IPS-11a (cell line): ENCODE measurements around the gene MAPK10.
"Not testable (repeated sequence)": the region's sequence is repeated elsewhere in the genome, so short reads cannot be mapped to it uniquely, and the experiment has no call there.

ENCODE experiments used
- H3K4me3 ChIP-seq: one replicate; pipeline ENCODE4 v1.5.1; 2013; ENCODE audit warnings: low read depth, low read length, control low read depth

The MAPK10 gene

GRCh38 chr4:86203176-86203575 lies 156.7 kb downstream of the MAPK10 start:
- no peak overlapping the region for H3K4me3 ChIP-seq

- H3K4me3 ChIP-seq = no peak overlapping the region
Measured at GRCh38 chr4:86185659-86186058, 174.2 kb downstream of the MAPK10 start.

GRCh38 chr4:86184901-86185285 lies 175.0 kb downstream of the MAPK10 start:
- H3K4me3 ChIP-seq = no peak overlapping the region

- H3K4me3 ChIP-seq = no peak overlapping the region
Measured at GRCh38 chr4:86184216-86184900, 175.5 kb downstream of the MAPK10 start.

- no peak overlapping the region for H3K4me3 ChIP-seq
Measured at GRCh38 chr4:86181585-86181984, 178.3 kb downstream of the MAPK10 start.

- no peak overlapping the region for H3K4me3 ChIP-seq
Measured at GRCh38 chr4:86178211-86178610, 181.6 kb downstream of the MAPK10 start.

GRCh38 chr4:86174506-86174905 lies 185.3 kb downstream of the MAPK10 start:
- no peak overlapping the region for H3K4me3 ChIP-seq

- not testable (repeated sequence) for H3K4me3 ChIP-seq
Measured at GRCh38 chr4:86168335-86168734, 191.5 kb downstream of the MAPK10 start.

- no peak overlapping the region for H3K4me3 ChIP-seq
Measured at GRCh38 chr4:86160426-86160825, 199.4 kb downstream of the MAPK10 start.

- no peak overlapping the region for H3K4me3 ChIP-seq
Measured at GRCh38 chr4:86159216-86159615, 200.6 kb downstream of the MAPK10 start.

GRCh38 chr4:86156531-86156930 lies 203.3 kb downstream of the MAPK10 start:
- H3K4me3 ChIP-seq = no peak overlapping the region

- H3K4me3 ChIP-seq = no peak overlapping the region
Measured at GRCh38 chr4:86155766-86156165, 204.1 kb downstream of the MAPK10 start.

GRCh38 chr4:86152454-86152853 lies 207.4 kb downstream of the MAPK10 start:
- H3K4me3 ChIP-seq = no peak overlapping the region

GRCh38 chr4:86151196-86151595 lies 208.7 kb downstream of the MAPK10 start:
- H3K4me3 ChIP-seq = no peak overlapping the region

- H3K4me3 ChIP-seq = no peak overlapping the region
Measured at GRCh38 chr4:86141161-86141560, 218.7 kb downstream of the MAPK10 start.

- no peak overlapping the region for H3K4me3 ChIP-seq
Measured at GRCh38 chr4:86132468-86132867, 227.4 kb downstream of the MAPK10 start.

GRCh38 chr4:86131456-86131855 lies 228.4 kb downstream of the MAPK10 start:
- H3K4me3 ChIP-seq = no peak overlapping the region

GRCh38 chr4:86130160-86130933 lies 229.5 kb downstream of the MAPK10 start:
- H3K4me3 ChIP-seq = no peak overlapping the region

- no peak overlapping the region for H3K4me3 ChIP-seq
Measured at GRCh38 chr4:86129546-86129945, 230.3 kb downstream of the MAPK10 start.

GRCh38 chr4:86122404-86122803 lies 237.4 kb downstream of the MAPK10 start:
- no peak overlapping the region for H3K4me3 ChIP-seq

GRCh38 chr4:86118711-86119110 lies 241.1 kb downstream of the MAPK10 start:
- no peak overlapping the region for H3K4me3 ChIP-seq

- no peak overlapping the region for H3K4me3 ChIP-seq
Measured at GRCh38 chr4:86117705-86118302, 242.0 kb downstream of the MAPK10 start.
